SU-DHL-6 (cell line): ENCODE data around the gene KRT78.

ENCODE experiments used
- CTCF ChIP-seq: fragments of 200-600 bp; sonication (generic); IDR thresholded peaks from one replicate; pipeline ENCODE4 v1.5.1; 2017; ENCODE audit warnings: antibody characterized with exemption, mild to moderate bottlenecking, low read length, moderate library complexity; ENCODE audit not compliant: insufficient read depth, poor library complexity, severe bottlenecking
- EZH2phosphoT487 ChIP-seq: fragments of 200-600 bp; sonication (generic), shearing (Covaris generic); conservative IDR thresholded peaks from 2 replicates; pipeline ENCODE4 v1.6.1; 2018; ENCODE audit warnings: mild to moderate bottlenecking, antibody characterized with exemption, low read length, moderate library complexity, mixed read lengths

- TF ChIP-seq CTCF, result no peak
- no peak for TF ChIP-seq EZH2phosphoT487
Measured at GRCh38 chr12:52847335-52848102, 1.3 kb downstream of the KRT78 start.
